Measurements from ENCODE around the gene THAP12. TPM values are rescaled to one million over a fixed set of nuclear protein-coding genes. Genes with fewer than 3 reads are reported as not detected.

The THAP12 gene
- total RNA-seq, 2 donors from 2014 or later, result 39.6 to 46.2 TPM

- Mint-ChIP-seq H3K27ac (no peak overlapping the region), H3K27me3 (ENCODE audit: insufficient read depth) (peaks cover 2% of the 10 kb centered on the region), H3K9me3 (no peaks in the 10 kb centered on the region), H3K4me3 (no peak overlapping the region), H3K4me1 (no peaks in the 10 kb centered on the region), H3K36me3 (ENCODE audit: low read depth) (no peaks in the 10 kb centered on the region)
- no peaks in the 10 kb centered on the region for H3K4me1 ChIP-seq (ENCODE audit: control insufficient read depth, insufficient read depth, low read length)
- H3K27ac ChIP-seq (ENCODE audit: low read depth, low read length), result no peak overlapping the region
- 86% methylated on average over 1 of the region's 1 CpG; no CpG with 5 or more reads in 1 of the 2 experiments for WGBS, 2 experiments (ENCODE audit: insufficient coverage in 1 of 2, insufficient read length in 1 of 2)
- no peak for DNase-seq
- no peaks in the 10 kb centered on the region for H3K27me3 ChIP-seq (ENCODE audit: control insufficient read depth, insufficient read depth, low read length, poor library complexity, severe bottlenecking)
- H3K9me3 ChIP-seq (ENCODE audit: control insufficient read depth, low read length), result no peaks in the 10 kb centered on the region
- no peaks in the 10 kb centered on the region for H3K36me3 ChIP-seq (ENCODE audit: control insufficient read depth, insufficient read depth, low read length)
- no peak for TF ChIP-seq CTCF (conservative IDR thresholded peaks at IDR 0.05)
- H3K4me3 ChIP-seq (ENCODE audit: low read length), result no peak overlapping the region
- no peak overlapping the region for H3K9ac ChIP-seq (ENCODE audit: extremely low read depth, low read length, poor library complexity, severe bottlenecking)
Measured at GRCh38 chr11:76395296-76395695, 14.4 kb upstream of the THAP12 start.

GRCh38 chr11:76394411-76394810, 13.5 kb upstream of the THAP12 start:
- no peak for TF ChIP-seq CTCF (conservative IDR thresholded peaks at IDR 0.05)
- peaks cover 2% of the 10 kb centered on the region for H3K27me3 Mint-ChIP-seq (ENCODE audit: insufficient read depth)
- no peak overlapping the region for H3K27ac ChIP-seq (ENCODE audit: low read depth, low read length)

GRCh38 chr11:76392870-76393269, 11.9 kb upstream of the THAP12 start:
- no peak overlapping the region for H3K9ac ChIP-seq (ENCODE audit: extremely low read depth, low read length, poor library complexity, severe bottlenecking)
- H3K27me3 ChIP-seq (ENCODE audit: control insufficient read depth, insufficient read depth, low read length, poor library complexity, severe bottlenecking), result no peaks in the 10 kb centered on the region
- Mint-ChIP-seq H3K27ac (no peak overlapping the region), H3K9me3 (no peaks in the 10 kb centered on the region), H3K36me3 (ENCODE audit: low read depth) (no peaks in the 10 kb centered on the region), H3K4me3 (no peak overlapping the region), H3K27me3 (ENCODE audit: insufficient read depth) (peaks cover 2% of the 10 kb centered on the region), H3K4me1 (no peaks in the 10 kb centered on the region)
- no peaks in the 10 kb centered on the region for H3K4me1 ChIP-seq (ENCODE audit: control insufficient read depth, insufficient read depth, low read length)
- TF ChIP-seq CTCF (conservative IDR thresholded peaks at IDR 0.05), result no peak
- no peaks in the 10 kb centered on the region for H3K36me3 ChIP-seq (ENCODE audit: control insufficient read depth, insufficient read depth, low read length)
- no peak for DNase-seq
- H3K27ac ChIP-seq (ENCODE audit: low read depth, low read length), result no peak overlapping the region
- no peak overlapping the region for H3K4me3 ChIP-seq (ENCODE audit: low read length)
- H3K9me3 ChIP-seq (ENCODE audit: control insufficient read depth, low read length), result no peaks in the 10 kb centered on the region
- WGBS, 2 experiments (ENCODE audit: insufficient coverage in 1 of 2, insufficient read length in 1 of 2), result 100% methylated on average over 1 of the region's 1 CpG; no CpG with 5 or more reads in 1 of the 2 experiments

More at GRCh38 chr11:76394411-76394810, 13.5 kb upstream of the THAP12 start:
- Histone ChIP-seq H3K27me3 (ENCODE audit: control insufficient read depth, insufficient read depth, low read length, poor library complexity, severe bottlenecking) (no peaks in the 10 kb centered on the region), H3K9me3 (ENCODE audit: control insufficient read depth, low read length) (no peaks in the 10 kb centered on the region), H3K4me3 (ENCODE audit: low read length) (no peak overlapping the region), H3K4me1 (ENCODE audit: control insufficient read depth, insufficient read depth, low read length) (no peaks in the 10 kb centered on the region), H3K36me3 (ENCODE audit: control insufficient read depth, insufficient read depth, low read length) (no peaks in the 10 kb centered on the region), H3K9ac (ENCODE audit: extremely low read depth, low read length, poor library complexity, severe bottlenecking) (no peak overlapping the region)
- Mint-ChIP-seq H3K36me3 (ENCODE audit: low read depth) (no peaks in the 10 kb centered on the region), H3K9me3 (no peaks in the 10 kb centered on the region), H3K4me1 (no peaks in the 10 kb centered on the region), H3K4me3 (no peak overlapping the region), H3K27ac (no peak overlapping the region)
- DNase-seq, result no peak

Data from endodermal cell (in vitro differentiated cells).